ENCODE measurements around the gene TCEA3.

TCEA3 gene

GRCh38 chr1:23420778-23421177, 3.8 kb downstream of the TCEA3 start:
- DNase-seq: no peak

- DNase-seq: no peak
Measured at GRCh38 chr1:23419180-23419579, 5.4 kb downstream of the TCEA3 start.

- no peak for DNase-seq
Measured at GRCh38 chr1:23417570-23417969, 7.0 kb downstream of the TCEA3 start.

GRCh38 chr1:23416964-23417363, 7.6 kb downstream of the TCEA3 start:
- no peak for DNase-seq

GRCh38 chr1:23408797-23409290, 15.7 kb downstream of the TCEA3 start:
- no peak for DNase-seq

GRCh38 chr1:23407016-23407630, 17.4 kb downstream of the TCEA3 start:
- peak; percentile 54 for DNase-seq

- no peak for DNase-seq
Measured at GRCh38 chr1:23405946-23406345, 18.6 kb downstream of the TCEA3 start.

GRCh38 chr1:23403735-23404486, 20.6 kb downstream of the TCEA3 start:
- peak; percentile 99 for DNase-seq

- DNase-seq: no peak
Measured at GRCh38 chr1:23403355-23403734, 21.2 kb downstream of the TCEA3 start.

- peak; percentile 74 for DNase-seq
Measured at GRCh38 chr1:23403038-23403336, 21.6 kb downstream of the TCEA3 start.

GRCh38 chr1:23402286-23403037, 22.1 kb downstream of the TCEA3 start:
- peak; percentile 51 for DNase-seq

- no peak for DNase-seq
Measured at GRCh38 chr1:23401313-23401712, 23.2 kb downstream of the TCEA3 start.

- peak; percentile 40 for DNase-seq
Measured at GRCh38 chr1:23400324-23401114, 24.0 kb downstream of the TCEA3 start.

GRCh38 chr1:23399229-23399628, 25.3 kb downstream of the TCEA3 start:
- no peak for DNase-seq

GRCh38 chr1:23397908-23398307, 26.6 kb downstream of the TCEA3 start:
- DNase-seq: no peak

- DNase-seq: no peak
Measured at GRCh38 chr1:23396380-23396779, 28.2 kb downstream of the TCEA3 start.

GRCh38 chr1:23395849-23396248, 28.7 kb downstream of the TCEA3 start:
- no peak for DNase-seq

GRCh38 chr1:23395154-23395724, 29.3 kb downstream of the TCEA3 start:
- no peak for DNase-seq

- DNase-seq: no peak
Measured at GRCh38 chr1:23394684-23395083, 29.9 kb downstream of the TCEA3 start.

- no peak for DNase-seq
Measured at GRCh38 chr1:23394181-23394580, 30.4 kb downstream of the TCEA3 start.

- DNase-seq: peak; percentile 38
Measured at GRCh38 chr1:23393706-23394105, 30.8 kb downstream of the TCEA3 start.

- no peak for DNase-seq
Measured at GRCh38 chr1:23392125-23392855, 32.3 kb downstream of the TCEA3 start.

All from NCI-H226 (cell line).